IPS-20b (cell line): ENCODE data around the gene CYFIP1.

Source experiments
- H3K27ac ChIP-seq: one replicate; pipeline ENCODE4 v1.5.1; 2013; ENCODE audit warnings: low read length
- H3K27me3 ChIP-seq: 2 replicates; pipeline ENCODE4 v1.6.1; 2013; ENCODE audit warnings: mild to moderate bottlenecking, low read length, inconsistent platforms; ENCODE audit not compliant: insufficient read depth
- H3K36me3 ChIP-seq: 2 replicates; pipeline ENCODE4 v1.6.1; 2013; ENCODE audit warnings: low read depth, mild to moderate bottlenecking, inconsistent platforms, low read length, moderate library complexity; ENCODE audit not compliant: insufficient read depth
- H3K4me1 ChIP-seq: 2 replicates; pipeline ENCODE4 v1.6.1; 2013; ENCODE audit warnings: mild to moderate bottlenecking, control low read depth, inconsistent platforms, low read length, moderate library complexity; ENCODE audit not compliant: insufficient read depth
- H3K4me3 ChIP-seq: 2 replicates; pipeline ENCODE4 v1.5.1; 2013; ENCODE audit warnings: mild to moderate bottlenecking, low read length, inconsistent platforms
- H3K9ac ChIP-seq: 2 replicates; pipeline ENCODE4 v1.6.1; 2013; ENCODE audit warnings: low read depth, mild to moderate bottlenecking, inconsistent platforms, low read length, moderate library complexity
- H3K9me3 ChIP-seq: 2 replicates; pipeline ENCODE4 v1.6.1; 2013; ENCODE audit warnings: mild to moderate bottlenecking, low read depth, low read length, inconsistent platforms; ENCODE audit not compliant: insufficient read depth

Gene CYFIP1

DNA sequence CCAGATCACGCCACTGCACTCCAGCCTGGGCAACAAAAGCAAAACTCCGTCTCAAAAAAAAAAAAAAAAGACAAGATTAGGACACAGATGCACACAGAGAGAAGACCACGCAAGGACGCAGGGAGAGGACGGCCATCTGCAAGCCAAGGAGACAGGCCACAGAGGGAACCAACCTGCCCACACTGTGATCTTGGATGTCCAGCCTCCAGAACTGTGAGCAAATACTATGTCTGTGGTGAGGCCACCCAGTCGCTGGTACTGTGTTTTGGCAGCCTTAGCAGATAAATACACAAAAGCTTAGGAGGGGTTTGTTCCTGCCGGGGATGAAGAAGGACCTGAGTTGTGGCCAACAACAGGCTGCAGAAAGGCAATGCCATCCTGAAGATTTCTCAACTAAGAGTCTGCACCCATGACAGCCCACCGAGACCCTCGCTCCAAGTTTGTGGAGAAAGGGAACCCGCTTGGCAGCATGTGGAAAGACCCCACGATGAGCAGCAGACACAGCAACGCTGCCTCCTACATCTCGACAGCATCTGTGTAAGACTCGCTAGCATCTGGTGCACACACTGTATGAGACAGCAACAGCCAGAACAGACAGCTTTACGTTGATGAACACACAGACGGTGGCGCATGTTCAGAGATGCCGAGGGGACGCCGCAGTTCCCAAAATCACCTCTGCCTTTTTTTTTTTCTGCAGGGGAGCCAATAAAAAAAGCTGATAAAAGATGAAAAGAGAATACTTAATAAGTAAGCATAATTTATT lies 13.7 kb downstream of the CYFIP1 start:
- Histone ChIP-seq H3K27ac (no peak overlapping the region), H3K4me3 (no peak overlapping the region), H3K27me3 (no peaks in the 10 kb centered on the region), H3K4me1 (peaks cover 8% of the 10 kb centered on the region), H3K9ac (no peak overlapping the region), H3K9me3 (no peaks in the 10 kb centered on the region), H3K36me3 (no peaks in the 10 kb centered on the region; the same call in 1 of the 2 replicates)

GRCh38 chr15:22963641-22964040 lies 16.5 kb downstream of the CYFIP1 start:
- no peak overlapping the region for H3K9ac ChIP-seq

DNA sequence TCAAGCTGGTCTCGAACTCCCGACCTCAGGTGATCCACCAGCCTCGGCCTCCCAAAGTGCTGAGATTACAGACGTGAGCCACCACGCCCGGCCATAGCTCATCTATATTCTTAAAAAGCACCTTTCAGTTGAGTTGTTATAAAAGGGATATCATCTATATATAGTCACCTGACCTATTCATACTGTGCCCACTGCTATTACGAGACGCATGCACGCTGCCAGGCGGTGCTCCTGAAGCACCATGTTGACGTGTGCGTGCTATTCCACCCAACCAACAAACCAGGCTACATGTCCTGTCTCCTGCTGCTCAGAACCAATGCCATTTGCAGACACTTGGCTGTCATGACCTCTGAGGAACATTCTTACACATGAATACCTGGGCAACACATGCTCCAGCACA lies 17.6 kb downstream of the CYFIP1 start:
- Histone ChIP-seq H3K27ac (no peak overlapping the region), H3K4me1 (no peaks in the 10 kb centered on the region), H3K9me3 (no peaks in the 10 kb centered on the region), H3K27me3 (no peaks in the 10 kb centered on the region), H3K36me3 (no peaks in the 10 kb centered on the region; the same call in 1 of the 2 replicates), H3K4me3 (no peak overlapping the region), H3K9ac (no peak overlapping the region)

More at GRCh38 chr15:22963641-22964040, 16.5 kb downstream of the CYFIP1 start:
- Histone ChIP-seq H3K4me1 (peaks cover under 1% of the 10 kb centered on the region; the same call in 1 of the 2 replicates), H3K36me3 (no peaks in the 10 kb centered on the region; the same call in 1 of the 2 replicates), H3K27me3 (no peaks in the 10 kb centered on the region), H3K27ac (no peak overlapping the region), H3K9me3 (no peaks in the 10 kb centered on the region), H3K4me3 (no peak overlapping the region)

DNA sequence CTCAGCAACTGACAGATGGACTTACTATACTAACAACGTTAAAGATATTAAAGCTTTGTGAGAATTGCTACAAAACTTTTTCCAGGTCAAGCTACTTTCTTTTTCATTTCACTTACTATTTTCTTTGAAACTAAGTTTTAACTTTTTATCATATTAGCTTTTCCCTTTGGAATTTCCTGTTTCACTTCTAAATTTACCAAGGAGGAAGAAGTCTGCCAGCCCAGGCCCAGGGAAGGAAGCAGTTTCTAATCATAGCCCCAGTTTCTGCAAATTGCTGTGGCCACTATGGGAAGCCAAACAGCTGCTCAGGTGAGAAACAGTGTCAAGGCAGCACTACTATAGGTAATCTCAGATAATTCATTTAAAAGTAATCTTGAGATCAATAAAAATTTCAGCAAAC lies 18.4 kb downstream of the CYFIP1 start:
- Histone ChIP-seq H3K4me3 (no peak overlapping the region), H3K27me3 (no peaks in the 10 kb centered on the region), H3K27ac (no peak overlapping the region), H3K9ac (no peak overlapping the region), H3K9me3 (no peaks in the 10 kb centered on the region), H3K36me3 (no peaks in the 10 kb centered on the region; the same call in 1 of the 2 replicates), H3K4me1 (no peaks in the 10 kb centered on the region)

GRCh38 chr15:22960556-22960955 lies 19.6 kb downstream of the CYFIP1 start:
- no peak overlapping the region for H3K9ac ChIP-seq
- no peak overlapping the region for H3K27ac ChIP-seq
- H3K36me3 ChIP-seq = no peaks in the 10 kb centered on the region; the same call in 1 of the 2 replicates
- no peak overlapping the region for H3K4me3 ChIP-seq
- no peaks in the 10 kb centered on the region for H3K9me3 ChIP-seq
- no peaks in the 10 kb centered on the region for H3K4me1 ChIP-seq
- H3K27me3 ChIP-seq = peaks cover 4% of the 10 kb centered on the region

DNA sequence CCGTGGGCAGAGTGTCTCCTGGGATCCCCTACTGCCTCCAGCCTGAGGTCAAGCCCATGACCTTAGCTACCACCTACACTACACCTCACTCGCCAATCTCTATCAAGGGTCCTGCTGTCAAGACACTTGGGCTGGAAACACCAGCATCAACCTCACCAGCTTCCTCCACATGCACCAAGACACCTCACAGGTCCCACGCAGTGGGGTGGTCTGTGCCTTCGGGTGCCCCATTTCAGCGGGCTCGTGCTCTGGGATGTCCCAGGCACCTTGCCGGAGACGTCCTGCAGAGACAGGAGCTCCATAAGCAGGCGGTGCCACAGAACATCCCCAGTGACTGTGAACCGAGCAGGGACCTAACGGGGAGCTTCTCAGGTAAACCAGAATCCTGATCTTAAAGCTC lies 20.0 kb downstream of the CYFIP1 start:
- Histone ChIP-seq H3K27ac (no peak overlapping the region), H3K4me1 (no peaks in the 10 kb centered on the region), H3K4me3 (no peak overlapping the region), H3K27me3 (peaks cover 8% of the 10 kb centered on the region), H3K9ac (no peak overlapping the region), H3K9me3 (no peaks in the 10 kb centered on the region), H3K36me3 (no peaks in the 10 kb centered on the region; the same call in 1 of the 2 replicates)

DNA sequence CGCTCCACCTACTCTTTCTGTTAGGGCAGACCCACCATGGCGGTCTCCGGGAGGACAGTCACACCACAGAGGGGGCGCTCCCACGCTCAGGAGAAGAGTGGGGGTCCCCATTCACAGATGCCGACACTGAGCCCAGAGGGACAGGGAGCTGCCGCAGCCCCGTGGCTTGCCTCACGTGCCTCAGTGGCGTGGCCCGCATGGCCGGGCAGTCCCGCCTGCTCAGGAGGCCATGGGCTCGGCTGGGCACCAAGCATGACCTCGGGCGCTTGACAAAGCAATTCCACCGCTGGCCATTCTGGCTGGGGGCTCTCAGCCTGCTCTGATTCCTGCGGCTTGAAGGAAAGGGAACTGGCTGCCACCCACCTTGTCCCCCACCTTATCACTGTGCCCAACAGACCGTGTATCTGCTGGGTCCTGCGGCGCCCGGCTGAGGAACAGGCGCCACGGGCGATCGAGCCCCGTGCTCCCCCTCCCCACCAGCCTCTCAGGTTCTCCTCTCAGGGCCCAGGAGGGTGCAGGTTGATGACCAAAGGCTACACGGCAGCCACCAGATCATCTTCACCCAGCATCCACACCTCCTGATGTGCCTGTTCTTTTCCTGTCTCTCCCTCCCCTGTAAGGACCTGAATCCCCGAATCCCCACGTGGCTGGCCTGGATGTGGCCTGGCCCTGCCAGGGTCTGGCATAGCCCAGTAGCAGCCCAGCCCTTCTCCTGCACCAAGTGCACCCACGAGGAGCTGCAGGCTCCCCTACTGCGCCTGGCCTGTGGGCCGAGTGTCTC lies 20.7 kb downstream of the CYFIP1 start:
- H3K9me3 ChIP-seq = no peaks in the 10 kb centered on the region
- H3K27ac ChIP-seq = no peak overlapping the region
- no peak overlapping the region for H3K4me3 ChIP-seq
- no peak overlapping the region for H3K9ac ChIP-seq
- no peaks in the 10 kb centered on the region for H3K4me1 ChIP-seq
- H3K36me3 ChIP-seq = no peaks in the 10 kb centered on the region; the same call in 1 of the 2 replicates
- peaks cover 14% of the 10 kb centered on the region for H3K27me3 ChIP-seq

DNA sequence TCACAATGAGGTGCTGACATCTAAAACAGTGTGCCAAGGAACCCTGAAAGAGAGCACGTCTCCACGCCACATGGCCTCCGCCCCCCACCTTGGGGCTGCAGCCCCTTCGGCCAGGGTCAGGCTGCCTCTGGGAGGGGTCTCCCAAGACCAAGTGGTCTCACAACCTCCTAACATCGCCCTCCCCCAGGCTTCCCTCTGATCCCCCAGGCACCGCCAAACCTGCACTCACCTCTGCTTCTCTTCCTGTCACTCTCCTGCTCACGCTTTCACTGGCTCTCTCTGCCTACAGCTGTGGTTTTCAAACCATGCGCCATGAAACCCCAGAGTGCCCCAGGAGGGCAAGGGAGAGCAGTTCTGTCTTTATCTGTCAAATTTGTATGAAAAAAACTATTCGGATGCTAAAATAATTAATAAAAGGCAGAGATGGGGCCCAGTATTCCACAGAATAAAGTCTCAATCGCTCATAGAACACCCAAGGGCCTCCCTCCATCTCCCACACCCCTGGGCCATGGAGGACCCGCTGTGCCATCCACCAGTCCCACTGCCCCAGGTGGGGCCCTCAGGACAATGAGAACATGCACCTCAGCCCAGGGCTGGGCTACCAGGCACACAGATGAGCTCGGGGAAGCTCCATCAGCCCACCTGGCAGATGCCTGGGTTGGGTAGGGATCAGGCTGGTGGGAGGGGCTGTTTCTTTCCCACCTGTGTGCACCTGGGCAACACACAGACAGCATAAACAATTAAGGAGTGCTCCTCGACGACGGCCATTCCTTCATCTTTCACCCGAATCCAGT lies 21.5 kb downstream of the CYFIP1 start:
- no peak overlapping the region for H3K4me3 ChIP-seq
- H3K9ac ChIP-seq = no peak overlapping the region
- H3K9me3 ChIP-seq = no peaks in the 10 kb centered on the region
- no peak overlapping the region for H3K27ac ChIP-seq
- H3K36me3 ChIP-seq = no peaks in the 10 kb centered on the region; the same call in 1 of the 2 replicates
- no peaks in the 10 kb centered on the region for H3K4me1 ChIP-seq
- peaks cover 22% of the 10 kb centered on the region for H3K27me3 ChIP-seq

- H3K4me1 ChIP-seq = peaks cover 8% of the 10 kb centered on the region
- no peak overlapping the region for H3K27ac ChIP-seq
These were observed 23.2 kb downstream of the CYFIP1 start for GRCh38 chr15:22956978-22957260.

GRCh38 chr15:22956257-22956977 lies 23.8 kb downstream of the CYFIP1 start:
- H3K9me3 ChIP-seq = no peaks in the 10 kb centered on the region
- H3K9ac ChIP-seq = no peak overlapping the region
- no peak overlapping the region for H3K27ac ChIP-seq
- H3K4me1 ChIP-seq = peaks cover 8% of the 10 kb centered on the region
- peaks cover 45% of the 10 kb centered on the region for H3K27me3 ChIP-seq
- H3K36me3 ChIP-seq = no peaks in the 10 kb centered on the region
- no peak overlapping the region for H3K4me3 ChIP-seq

More at GRCh38 chr15:22956978-22957260, 23.2 kb downstream of the CYFIP1 start:
- H3K36me3 ChIP-seq = no peaks in the 10 kb centered on the region
- H3K4me3 ChIP-seq = no peak overlapping the region
- H3K9me3 ChIP-seq = no peaks in the 10 kb centered on the region
- no peak overlapping the region for H3K9ac ChIP-seq
- peaks cover 40% of the 10 kb centered on the region for H3K27me3 ChIP-seq

- Histone ChIP-seq H3K4me1 (peaks cover 8% of the 10 kb centered on the region), H3K4me3 (no peak overlapping the region), H3K36me3 (no peaks in the 10 kb centered on the region), H3K27me3 (peaks cover 51% of the 10 kb centered on the region), H3K9me3 (no peaks in the 10 kb centered on the region), H3K27ac (no peak overlapping the region), H3K9ac (no peak overlapping the region)
These were observed 24.5 kb downstream of the CYFIP1 start for GRCh38 chr15:22955544-22956119.
